Activated T-helper 1 cell treated with anti-CD3 and anti-CD28 coated beads, Interleukin-2, amount 50 U/mL, for 16 hours (primary cell): ENCODE measurements around the gene SF3B3.
"Not testable (repeated sequence)": the region's sequence is repeated elsewhere in the genome, so short reads cannot be mapped to it uniquely, and the experiment has no call there.

Source experiments
- DNase-seq, 2 donors: peaks; one replicate each; pipeline ENCODE4 v3.0.0-alpha.2; 2020; ENCODE audit warnings: low read depth in 1 of 2, low spot score in 1 of 2

Gene SF3B3

GRCh38 chr16:70612931-70613330 is 89.3 kb downstream of the SF3B3 start:
- DNase-seq = no peak

- no peak for DNase-seq
These were observed 90.8 kb downstream of the SF3B3 start for GRCh38 chr16:70614208-70614951.

- DNase-seq = no peak
These were observed 92.3 kb downstream of the SF3B3 start for GRCh38 chr16:70615945-70616344.

GRCh38 chr16:70621864-70622263 is 98.2 kb downstream of the SF3B3 start:
- not testable (repeated sequence) for DNase-seq
